ENCODE data around the gene CATSPERZ.

DNA sequence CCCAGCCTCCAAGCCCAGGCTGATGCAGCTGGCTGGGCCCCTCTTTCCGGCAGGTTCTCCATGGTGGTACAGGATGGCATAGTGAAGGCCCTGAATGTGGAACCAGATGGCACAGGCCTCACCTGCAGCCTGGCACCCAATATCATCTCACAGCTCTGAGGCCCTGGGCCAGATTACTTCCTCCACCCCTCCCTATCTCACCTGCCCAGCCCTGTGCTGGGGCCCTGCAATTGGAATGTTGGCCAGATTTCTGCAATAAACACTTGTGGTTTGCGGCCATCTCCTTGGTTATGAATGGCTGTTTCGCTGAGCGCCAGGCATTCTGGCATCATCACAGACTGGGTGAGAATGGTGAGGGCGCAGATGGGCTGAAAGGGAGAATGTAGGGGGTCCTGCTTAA, 21.4 kb downstream of the CATSPERZ start:
- no peak for TF ChIP-seq TAF1 (IDR thresholded peaks at IDR 0.05; ENCODE audit: borderline replicate concordance, low read depth, low read length)
- TF ChIP-seq POLR2A (IDR thresholded peaks at IDR 0.05; ENCODE audit: low read depth, low read length), result no peak
- TF ChIP-seq POLR2AphosphoS5 (IDR thresholded peaks at IDR 0.05; ENCODE audit: low read depth, low read length), result no peak
